Epithelial cell of esophagus (primary cell): ENCODE data around the gene SLCO2B1.

Source experiments
- DNase-seq: peaks from one replicate; pipeline ENCODE4 v3.0.0; 2010; ENCODE audit warnings: low read depth
- H3K4me3 ChIP-seq: 2 replicates; pipeline ENCODE4 v1.5.1; 2011; ENCODE audit warnings: mild to moderate bottlenecking, low read length, control low read depth
- CTCF ChIP-seq: IDR thresholded peaks from 2 replicates; pipeline ENCODE4 v1.5.1; 2011; ENCODE audit warnings: low read depth, mild to moderate bottlenecking, low read length, control low read depth, inconsistent platforms; ENCODE audit not compliant: insufficient read depth; ENCODE audit errors: missing control alignments

Gene SLCO2B1

DNA sequence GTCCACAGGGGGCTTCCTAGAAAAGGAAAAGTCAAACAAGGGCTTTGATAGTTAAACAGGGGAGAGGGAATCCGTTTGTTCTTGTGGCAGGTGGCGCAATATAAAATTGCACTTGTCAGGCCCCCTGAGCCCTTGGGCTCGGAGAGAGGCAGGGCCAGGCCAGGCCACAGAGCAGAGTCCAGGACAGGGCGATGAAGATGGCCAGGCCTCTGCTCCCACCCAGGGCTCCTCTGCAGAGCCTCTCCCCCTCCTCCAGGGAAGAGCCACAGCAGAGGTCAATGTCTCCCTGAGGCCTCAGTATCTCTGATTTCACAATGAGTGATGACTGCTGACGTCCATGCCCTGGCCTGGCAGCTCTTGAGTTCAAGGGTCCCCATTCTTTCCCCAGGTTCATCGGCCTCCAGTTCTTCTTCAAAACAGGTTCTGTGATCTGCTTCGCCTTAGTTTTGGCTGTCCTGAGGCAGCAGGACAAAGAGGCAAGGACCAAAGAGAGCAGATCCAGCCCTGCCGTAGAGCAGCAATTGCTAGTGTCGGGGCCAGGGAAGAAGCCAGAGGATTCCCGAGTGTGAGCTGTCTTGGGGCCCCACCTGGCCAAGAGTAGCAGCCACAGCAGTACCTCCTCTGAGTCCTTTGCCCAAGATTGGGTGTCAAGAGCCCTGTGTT is 53.2 kb downstream of the SLCO2B1 start:
- no peak for DNase-seq
- no peak for TF ChIP-seq CTCF
- no peak overlapping the region for H3K4me3 ChIP-seq

DNA sequence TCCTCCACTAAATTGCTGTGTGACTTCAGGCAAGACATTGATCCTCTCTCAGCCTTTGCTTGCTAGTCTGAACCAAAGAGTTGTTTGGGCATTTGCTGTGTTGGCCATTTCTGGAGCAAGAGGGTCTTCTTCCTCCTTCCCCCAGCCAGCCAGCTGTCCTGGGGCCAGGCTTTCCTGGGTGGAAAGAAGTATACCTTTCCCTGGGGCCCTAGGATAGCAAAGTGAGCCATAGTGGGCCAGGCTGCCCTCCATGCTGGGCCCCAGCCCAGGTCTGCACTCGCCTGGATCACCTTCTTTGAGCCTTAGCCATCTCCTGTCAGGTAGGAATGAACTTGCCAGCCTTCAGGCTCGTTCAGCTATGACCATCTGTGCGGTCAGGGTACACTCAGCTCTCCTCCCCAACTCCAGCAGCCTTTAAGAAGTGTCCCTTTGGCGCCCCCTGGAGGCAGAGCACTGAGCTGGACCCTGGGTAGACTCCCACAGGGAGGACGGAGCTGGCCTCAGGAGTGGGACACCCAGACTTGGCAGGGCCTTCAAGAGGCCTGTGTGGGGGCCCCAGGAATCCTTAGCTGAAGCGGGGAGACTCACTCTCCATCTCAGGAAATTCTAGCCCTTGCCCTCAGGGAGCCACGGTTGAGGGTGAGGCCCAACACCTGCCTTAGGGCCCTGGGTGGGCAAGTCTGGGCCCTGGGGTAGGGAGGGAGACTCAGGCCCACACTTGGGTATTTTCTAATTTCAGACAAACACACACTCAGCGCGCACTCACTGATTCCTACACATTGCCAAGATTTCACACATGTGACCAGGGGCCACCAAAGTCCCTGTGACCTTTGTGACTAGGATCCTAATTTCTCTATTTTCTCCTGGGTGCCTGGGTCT is 54.0 kb downstream of the SLCO2B1 start:
- H3K4me3 ChIP-seq, result no peak overlapping the region
- TF ChIP-seq CTCF, result peak; percentile 88
- DNase-seq, result peak; percentile 83

DNA sequence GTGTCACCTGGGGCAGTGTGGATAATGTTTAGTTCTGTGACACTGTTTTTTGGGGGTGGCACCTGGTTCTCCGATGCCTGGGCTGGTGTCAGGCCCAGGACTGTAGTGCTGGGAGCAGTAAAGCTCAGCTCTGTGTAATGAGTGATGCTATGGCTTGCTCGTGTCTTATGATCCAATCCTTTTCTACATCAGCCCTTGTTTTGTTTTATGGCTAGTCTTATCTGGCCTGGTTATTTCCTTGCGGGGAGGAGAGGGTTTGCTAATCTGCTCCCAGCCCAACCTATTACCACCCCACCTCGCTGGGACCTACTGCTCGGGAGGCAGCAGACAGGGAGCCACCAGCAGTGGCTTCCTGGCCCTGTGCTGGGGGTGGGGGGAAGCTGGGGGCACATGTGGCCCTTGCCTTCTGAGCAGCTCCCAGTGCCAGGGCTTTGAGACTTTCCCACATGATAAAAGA is 54.7 kb downstream of the SLCO2B1 start:
- no peak for TF ChIP-seq CTCF

GRCh38 chr11:75208446-75208845 is 57.5 kb downstream of the SLCO2B1 start:
- no peak for DNase-seq
- TF ChIP-seq CTCF, result no peak
- no peak overlapping the region for H3K4me3 ChIP-seq

More for the DNA sequence above, 54.7 kb downstream of the SLCO2B1 start:
- H3K4me3 ChIP-seq, result no peak overlapping the region
- no peak for DNase-seq

DNA sequence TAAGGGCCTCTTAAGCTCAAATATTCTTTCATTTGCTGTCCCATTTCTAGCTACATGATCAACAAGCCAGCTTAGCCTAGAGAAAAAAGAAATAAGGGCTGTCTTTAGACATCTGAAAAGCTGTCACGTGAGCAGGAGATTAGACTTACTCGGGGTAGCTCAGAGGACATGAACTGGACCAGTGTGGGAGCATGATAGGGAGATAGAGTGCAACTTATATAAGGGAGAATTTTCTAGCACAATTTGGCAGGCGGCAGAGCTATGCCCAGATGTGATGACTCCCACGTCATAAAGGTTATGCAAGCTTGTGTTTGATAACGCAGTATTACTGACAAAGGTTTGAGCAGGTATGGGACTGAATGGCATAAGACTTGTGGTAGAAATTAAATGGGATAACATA is 61.5 kb downstream of the SLCO2B1 start:
- no peak overlapping the region for H3K4me3 ChIP-seq
- no peak for TF ChIP-seq CTCF
- DNase-seq, result no peak

DNA sequence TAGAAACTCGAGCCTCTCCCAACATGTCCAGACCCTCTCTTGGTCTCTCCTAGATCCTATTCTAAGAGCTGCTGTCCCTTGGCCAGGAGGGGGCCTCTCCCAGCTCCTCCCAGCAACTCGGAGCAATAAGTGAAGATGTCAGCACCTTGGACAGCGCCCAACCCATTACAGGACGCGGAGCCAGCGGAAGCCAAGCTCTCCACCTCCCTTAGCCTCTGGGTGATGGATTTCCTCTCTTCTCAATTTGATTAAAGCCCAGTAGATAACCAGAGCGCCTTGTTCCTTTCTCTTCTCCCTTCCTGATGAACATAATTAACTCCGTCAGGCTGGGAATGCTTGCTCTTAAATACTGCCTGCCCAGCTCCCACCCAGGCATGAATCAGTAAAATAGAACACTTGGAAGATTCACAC is 63.5 kb downstream of the SLCO2B1 start:
- peak; percentile 44 for TF ChIP-seq CTCF
- DNase-seq, result peak; percentile 83
- H3K4me3 ChIP-seq, result no peak overlapping the region
